GM21447 (cell line): ENCODE results near the gene SEMA5A.
"Not testable (repeated sequence)": the region's sequence is repeated elsewhere in the genome, so short reads cannot be mapped to it uniquely, and the experiment has no call there.

Experiments
- ATAC-seq: cut with Tn5 transposase; IDR thresholded peaks from one replicate; pipeline ENCODE4 v1.9.1; 2021; ENCODE audit not compliant: unreplicated experiment

SEMA5A gene

DNA sequence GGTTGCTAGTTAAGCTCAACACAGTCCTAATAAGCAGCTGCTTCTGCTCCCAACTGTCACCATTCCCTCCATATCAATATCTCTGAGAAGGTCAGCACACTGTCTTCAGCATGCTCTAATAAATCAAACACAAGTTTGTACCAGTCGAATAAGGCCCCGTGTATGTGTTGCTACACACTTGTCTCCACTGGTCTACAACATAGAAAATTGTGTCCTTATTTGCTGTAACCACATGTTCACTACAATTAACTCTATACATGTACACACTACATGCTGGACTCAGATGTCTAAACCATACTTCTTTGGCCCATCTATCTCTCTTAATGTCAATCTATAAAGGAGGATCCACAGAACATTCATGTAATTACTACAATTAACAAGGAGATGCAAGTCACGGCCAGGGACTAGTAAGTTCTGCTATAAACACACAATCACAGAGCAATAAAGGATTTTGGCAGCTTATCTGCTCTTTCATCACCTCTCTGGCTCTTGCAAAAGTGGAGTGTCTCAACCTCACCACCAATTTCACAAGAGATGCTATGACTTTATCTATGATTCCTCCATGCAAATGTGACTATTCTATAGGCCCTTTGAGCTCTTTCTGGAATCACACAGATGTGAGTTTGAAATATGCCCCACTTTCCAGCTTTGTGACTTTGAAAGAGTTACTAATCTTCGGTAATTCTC, 143.9 kb downstream of the SEMA5A start:
- no peak for ATAC-seq

DNA sequence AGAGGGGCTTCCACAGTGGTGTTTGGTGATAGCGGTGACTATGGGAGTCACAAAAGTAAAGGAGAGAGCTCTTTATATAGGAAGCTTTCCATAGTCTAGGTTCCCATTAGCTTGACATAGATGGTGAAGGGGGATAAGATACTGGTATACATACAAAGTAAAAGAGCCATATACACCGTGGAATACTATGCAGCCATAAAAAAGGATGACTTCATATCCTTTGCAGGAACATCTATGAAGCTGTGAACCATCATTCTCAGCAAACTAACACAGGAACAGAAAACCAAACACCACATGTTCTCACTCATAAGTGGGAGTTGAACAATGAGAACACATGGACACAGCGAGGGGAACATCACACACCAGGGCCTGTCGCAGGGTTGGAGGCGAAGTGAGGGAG, 146.1 kb downstream of the SEMA5A start:
- not testable (repeated sequence) for ATAC-seq

DNA sequence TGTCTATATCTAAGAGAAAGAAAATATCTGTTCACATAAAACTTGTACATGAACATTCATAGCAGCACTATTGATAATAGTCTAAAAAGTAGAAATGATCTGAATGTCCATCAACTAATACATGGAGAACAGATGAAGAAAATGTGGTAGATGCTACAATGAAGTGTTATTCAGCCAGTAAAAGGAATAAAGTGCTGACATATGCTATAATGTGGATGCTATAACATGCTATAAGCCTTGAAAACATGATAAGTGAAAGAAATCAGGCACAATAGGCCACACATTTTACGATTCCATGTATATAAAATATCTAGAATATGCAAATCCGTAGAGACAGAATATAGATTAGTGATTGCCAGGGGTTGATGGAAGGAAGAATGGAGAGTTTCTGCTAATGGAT, 146.8 kb downstream of the SEMA5A start:
- no peak for ATAC-seq

DNA sequence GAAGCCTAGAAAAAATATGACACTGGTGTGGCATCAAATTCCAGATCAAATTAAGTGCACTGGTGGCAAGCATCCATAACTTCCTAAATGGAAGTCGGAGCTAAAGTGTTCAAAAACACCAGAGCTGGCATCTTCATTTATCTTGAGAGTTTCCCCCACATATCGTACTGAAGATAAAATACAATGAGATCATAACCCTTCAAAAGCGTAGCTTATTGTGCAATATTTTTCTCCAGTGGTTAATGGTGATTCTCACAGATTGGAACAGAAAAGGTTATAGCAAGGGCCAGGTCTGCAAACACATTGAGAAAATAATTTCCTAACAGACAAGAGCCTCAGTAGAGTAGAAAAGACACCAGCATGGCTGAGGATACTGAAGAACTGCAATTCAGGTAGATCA, 147.6 kb downstream of the SEMA5A start:
- no peak for ATAC-seq

DNA sequence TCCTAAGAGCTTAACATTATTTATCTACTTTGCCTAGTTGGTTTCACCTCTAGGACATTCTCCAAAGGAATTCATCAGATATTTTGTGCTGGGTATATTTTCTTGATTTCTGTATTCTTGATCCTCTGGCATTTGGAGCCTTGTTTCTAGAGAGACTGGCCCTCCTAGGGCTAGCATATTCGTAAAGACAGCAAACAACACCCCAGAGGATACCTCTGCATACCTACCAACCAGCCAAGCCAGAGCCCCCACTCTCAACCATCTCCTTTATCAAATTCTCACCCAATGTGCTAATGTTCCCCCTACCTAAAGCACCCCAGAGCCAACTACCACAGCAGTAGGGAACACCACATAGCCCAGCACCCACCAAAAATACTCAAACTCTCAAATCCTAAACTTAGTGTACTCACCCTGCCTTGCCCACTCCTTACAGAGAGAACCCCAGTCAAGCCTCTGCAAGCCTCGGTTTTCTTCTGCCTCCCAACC, 149.5 kb downstream of the SEMA5A start:
- no peak for ATAC-seq

DNA sequence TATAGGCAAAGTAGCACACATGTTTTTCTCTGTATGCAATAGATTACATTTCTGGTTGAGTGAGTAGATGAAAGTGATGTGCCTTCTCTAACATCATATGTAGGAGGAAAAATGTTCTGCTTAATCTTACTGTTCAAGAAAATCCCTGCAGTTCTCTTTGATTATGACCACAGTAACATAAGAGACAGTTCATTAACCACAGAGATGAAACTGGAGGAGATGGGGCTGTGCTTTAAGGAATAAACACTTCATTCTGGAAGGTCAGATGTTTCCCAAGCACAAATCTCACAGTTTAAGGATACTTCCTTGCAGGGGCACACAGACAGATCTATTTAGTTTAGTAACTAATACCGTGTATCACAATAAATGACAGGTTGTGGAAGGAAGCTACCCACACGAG, 150.2 kb downstream of the SEMA5A start:
- ATAC-seq: no peak

DNA sequence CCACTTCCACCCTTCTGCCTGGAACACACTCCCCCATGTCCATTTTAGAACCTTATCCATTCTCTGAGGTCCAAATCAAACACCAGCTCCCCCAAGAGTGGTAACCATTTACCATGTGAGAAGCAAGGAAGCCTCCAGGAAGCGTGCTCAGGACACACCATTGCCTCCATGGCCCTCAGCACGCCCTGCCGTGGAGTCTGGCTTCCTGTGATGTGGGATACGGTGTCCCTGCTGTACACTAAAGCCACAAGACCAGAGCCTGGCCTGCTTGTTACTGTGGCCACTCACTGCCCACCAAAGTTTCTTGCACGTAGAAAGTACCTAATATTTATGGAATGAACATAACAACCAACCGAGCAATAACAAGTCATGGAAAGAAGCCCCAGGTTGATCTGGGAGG, 151.7 kb downstream of the SEMA5A start:
- no peak for ATAC-seq

DNA sequence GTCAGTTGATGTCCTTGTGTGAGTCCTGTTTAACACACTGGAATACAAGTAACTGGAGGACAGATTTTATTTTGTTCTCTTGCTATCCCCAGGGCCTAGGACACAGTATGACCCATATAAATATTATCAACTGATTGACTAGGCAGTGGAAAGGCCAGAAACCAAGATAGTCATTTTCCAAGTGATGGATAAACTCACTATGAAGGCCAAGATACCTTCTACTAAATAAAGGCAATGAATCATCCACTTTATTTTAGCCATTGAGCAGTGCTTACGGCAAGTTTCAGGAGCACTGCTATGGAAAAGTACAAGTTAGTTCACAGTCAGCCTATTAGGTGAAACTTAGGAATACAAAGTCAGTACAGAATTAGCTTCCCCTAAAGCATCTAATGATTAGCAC, 153.2 kb downstream of the SEMA5A start:
- no peak for ATAC-seq

DNA sequence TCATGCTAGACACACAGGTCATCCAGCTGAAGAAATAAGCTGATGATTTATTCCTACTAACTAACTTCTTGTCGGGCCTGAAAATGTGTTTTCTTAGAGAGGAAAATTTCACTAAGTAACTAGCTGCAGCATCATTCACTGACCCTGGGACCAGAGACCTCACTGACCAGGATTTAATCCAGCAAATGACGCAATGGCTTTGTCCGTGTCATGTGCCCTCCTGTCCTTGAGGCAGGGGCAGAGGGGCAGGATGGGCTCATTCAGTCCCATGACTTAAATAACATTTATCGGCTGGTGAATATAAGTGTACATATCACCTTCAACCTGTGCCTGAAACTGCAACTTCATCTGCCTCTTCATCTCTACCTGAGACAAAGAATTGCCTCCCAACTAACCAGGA, 154.8 kb downstream of the SEMA5A start:
- ATAC-seq: no peak

DNA sequence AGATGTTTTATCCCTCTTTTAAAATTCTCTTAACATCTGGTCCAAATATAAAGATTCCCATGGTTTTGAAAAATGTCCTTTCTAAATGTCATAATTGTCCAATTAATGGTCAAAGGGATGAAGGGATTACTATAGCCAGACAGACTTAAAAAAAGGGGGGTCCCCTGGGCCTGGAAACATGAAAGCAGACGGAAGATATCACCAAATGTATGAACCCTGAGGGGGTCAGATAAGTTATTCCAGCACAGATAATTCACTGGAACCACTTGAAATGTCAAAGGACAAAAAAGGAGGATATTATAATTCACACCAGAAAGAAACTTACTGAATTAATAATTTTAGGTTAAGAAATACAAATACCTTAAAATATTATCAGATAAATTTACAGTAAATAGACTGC, 155.8 kb downstream of the SEMA5A start:
- no peak for ATAC-seq

DNA sequence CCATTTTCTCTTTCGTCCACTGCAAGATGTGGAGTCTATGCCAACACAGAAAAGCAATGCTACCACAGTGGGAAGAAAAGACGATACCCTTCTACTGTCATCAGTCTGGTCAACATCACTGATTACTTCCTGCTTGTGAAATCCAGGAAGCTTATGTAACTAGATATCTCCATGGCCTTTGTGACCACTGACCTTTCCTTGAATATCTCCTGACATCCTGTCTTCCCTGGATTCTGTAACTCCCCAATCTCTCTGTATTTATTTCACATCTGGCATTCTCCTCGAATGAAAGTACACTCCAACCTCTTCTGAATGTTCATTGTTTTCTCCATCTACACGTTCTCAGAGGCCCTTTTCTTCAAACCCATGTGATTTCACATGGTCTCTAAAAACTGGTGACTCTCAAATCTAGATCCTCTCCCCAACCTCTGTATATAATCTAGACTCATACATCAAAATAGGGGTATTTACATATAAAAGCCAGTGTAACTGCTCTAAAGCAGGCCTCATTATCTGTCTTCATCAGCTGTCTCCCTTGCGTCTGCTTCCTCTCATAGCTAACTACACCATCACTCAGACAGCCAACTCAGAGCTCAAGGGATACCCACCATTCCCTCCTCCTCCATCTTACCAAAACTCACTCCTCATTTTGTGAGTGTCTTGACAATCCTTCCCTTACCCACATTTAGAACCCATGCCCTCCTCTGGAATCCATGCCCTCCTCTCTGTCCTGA, 156.8 kb downstream of the SEMA5A start:
- no peak for ATAC-seq

DNA sequence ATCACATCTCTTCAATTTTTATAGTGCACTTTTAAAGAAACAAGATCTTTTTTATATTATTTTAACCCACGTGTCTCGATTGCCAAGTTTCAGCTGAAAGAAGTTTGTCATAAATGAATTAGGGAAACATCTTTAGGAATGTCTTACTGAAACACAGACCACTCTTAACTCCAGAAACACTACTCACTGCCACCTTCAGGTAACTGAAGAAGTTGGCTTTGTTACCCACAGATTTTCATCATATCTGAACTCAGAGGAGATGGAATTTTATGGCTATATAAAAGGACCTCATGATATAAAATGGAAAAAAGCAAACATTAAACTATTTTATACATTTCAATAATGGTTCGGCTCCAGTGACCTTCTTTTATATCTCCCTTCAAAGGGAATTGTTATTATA, 158.0 kb downstream of the SEMA5A start:
- no peak for ATAC-seq

DNA sequence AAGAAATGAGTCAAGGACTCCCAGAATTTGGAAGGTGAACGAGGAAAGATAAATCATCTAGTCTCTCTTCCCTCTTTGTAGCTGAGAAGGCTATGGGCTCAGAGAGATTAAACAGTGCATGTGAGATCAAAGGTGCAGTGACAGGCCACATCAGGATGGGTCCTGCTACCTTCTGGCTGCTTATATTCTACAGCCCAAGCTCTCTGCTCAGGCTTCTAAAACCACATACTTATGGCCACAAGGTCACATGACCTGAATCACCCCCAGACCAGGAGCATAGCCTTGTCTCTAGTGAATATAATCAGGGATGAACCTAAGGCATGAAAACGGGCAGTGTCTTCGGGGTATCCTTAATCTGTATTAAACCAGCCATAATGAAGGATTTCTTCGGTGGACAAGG, 158.9 kb downstream of the SEMA5A start:
- no peak for ATAC-seq

DNA sequence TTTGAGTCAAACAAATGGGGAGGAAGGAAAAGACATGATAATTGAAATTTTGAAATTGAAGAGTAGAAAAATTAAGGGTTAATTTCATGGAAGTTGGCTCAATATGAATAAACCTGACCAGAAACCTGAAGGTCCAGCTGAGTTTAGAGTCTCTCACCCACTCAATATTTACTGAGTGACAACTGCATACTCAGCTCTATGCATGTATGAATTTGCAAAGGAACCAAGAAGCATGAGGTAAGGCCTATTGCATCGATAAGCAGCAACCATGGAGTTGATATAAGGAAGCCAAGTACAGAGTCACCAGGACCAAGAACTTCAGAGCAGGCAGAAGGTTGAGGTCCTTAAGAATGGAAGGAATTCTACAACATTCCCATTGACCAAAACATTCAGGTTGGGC, 163.4 kb downstream of the SEMA5A start:
- ATAC-seq: no peak

DNA sequence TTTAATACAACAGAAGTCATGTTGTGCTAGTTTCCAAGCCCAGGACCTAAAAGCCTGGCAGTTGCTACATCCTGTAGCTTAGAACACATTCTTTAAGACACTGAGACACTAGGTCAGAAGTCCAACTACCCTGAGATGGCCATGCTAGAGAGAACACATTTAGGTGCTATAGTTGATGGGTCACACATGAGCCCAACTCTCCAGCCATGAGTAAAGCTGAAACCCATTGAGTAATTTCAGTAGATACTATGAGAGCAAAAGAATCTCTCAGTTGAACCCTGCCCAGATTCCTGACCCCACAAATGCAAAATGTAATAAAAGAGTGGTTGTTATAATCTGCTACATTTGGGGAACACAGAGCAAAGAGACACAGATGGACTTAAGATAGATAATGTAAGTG, 164.4 kb downstream of the SEMA5A start:
- ATAC-seq: no peak

DNA sequence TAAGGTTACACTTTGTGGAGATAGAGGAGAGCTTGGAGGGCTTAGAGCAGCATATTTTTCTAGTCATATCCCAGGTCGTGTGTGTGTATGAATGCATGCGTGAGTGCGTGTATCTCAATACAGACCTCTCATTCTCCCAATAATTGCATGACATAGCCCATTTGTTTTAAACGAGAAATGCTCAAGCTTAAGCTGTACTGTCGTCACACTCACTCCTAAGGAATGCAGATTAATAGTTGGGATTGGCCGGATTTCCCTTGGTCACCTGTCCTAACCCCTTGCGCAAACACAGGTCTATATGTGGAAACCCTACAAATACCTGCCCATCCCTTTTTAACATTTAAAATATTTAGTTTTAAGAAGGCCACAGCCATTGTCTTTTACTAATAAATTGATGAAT, 165.8 kb downstream of the SEMA5A start:
- ATAC-seq: no peak

DNA sequence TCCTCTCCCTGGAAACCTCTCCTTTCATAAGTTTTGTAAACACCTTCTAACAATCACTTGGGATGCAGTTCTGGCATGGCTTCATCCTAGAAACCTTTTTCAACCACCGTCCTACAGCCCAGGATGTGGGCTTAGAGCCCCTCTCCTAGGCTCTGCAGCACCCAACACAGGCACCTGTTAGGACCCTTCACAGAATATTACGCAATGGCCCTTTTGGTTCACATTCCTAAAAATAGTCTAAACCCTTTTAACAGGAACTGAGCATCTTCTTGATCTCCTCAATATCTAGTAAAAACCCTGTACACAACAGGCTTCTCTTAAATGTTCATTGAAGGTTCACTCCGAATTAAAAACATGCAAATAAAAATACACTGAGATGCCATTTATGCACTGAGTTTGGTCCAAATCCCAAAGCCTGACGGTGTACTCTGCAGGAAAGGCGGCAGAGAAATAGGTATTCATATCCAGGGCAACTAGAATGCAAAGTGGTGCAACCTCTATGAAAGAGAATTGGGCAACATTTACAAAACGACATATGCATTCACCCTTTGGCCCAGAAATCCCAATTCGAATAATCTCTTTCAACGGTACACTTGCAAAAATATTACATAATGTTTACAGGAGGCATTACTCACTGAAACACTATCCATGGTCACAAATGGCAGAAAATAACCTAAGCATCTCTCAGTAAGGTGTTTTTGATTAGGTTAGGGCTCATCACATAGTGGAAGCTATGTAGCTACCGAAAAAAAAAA, 169.3 kb downstream of the SEMA5A start:
- ATAC-seq: no peak

DNA sequence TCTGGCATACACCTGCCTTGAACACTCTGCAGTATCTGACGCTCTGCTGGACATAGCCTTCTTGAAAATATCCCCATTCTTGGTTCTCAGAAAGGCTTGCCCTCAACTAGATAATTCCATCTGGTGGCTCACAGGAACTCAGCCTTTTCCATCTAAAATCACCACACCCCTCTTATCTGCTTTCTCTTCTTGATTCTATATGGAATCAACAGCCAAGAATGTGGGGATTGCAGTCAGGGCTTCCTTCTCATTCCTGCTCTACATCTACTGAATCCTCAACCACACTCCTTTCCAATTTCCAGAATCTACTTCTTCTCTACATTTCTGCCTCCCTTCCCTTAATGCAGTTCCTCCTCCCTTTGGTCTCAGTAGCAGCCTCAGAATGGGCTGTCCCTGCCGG, 170.1 kb downstream of the SEMA5A start:
- no peak for ATAC-seq

DNA sequence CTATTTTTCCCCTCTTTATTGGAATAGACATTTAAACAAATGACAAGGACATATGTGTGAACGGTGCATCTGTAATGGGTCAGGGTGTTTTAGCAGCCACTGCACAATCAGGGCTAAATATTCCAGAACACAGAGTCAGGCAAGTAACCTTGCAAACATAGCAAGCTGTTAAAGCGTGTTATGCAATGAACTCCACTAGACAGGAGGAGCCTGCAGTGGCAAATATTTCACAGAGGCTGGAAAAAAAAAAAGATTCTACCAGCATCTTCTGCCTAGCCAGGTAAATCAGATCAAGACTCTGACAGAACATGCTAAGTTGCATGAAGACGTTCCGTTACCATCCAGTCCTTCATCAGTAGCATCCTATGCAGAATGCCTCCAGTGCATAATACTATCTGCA, 171.8 kb downstream of the SEMA5A start:
- no peak for ATAC-seq

DNA sequence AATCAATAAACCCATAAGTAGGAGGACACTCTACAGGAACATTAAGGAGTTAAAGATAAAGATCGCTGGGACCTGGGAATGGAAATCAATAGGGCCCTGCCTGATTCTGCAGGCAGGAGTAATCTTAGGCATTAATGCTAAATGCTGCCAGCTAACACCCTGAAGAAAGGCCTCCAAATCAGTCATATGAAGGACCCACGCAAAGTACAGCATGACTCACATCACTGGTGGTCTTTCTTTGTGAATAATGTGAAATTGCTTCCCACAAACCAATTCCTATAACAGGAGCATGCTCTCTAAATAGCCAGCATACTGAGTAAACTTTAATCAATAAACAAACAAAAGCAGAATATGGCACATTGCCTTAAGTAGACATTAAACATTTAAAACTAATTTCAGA, 172.3 kb downstream of the SEMA5A start:
- no peak for ATAC-seq

DNA sequence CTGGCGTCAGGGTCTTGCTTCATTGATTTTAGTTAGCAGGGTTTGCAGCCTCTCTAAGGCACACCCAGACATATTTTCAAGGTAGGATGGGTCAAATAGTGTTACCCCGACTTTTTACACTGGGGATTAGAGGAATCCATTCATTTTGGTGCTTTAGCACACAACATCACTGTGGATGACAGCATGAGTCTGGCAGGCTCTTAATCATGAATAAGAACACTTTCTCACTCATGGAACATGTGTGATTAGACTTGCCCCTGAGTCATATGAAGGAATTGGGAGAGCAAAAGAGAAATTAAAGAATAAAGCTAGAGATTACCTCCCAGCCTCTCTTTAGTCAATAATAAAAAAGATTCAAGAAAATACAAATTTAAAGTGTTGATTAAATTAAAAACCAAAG, 175.6 kb downstream of the SEMA5A start:
- no peak for ATAC-seq

DNA sequence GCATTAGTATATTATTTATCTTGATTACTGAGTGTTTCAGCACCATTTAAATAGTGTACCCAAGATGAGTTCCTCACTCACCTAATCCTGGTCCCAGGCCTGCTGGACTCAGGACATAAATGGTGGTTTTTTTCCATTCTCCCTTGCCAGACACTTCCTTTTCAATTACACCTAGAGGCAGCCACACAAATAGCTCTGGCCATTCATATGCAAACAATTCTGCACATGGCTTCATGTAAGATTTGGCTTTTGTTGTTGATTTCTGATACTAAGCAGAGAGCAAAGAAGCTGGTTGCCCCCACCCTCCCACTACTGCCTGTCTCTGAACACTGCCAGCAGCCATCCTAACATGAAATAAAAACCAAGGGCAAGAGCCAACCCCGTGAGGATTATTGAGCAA, 180.4 kb downstream of the SEMA5A start:
- ATAC-seq: no peak
